Thoracic aorta (tissue), 2 donors: Measurements from ENCODE around the gene RGL1. TPM values are rescaled to one million over a fixed set of nuclear protein-coding genes. Genes with fewer than 3 reads are reported as not detected.
A peak's percentile ranks its signal among the peaks of the same experiment; 100 is the strongest.

Source experiments
- ATAC-seq: fragments of 150-250 bp; one replicate; pipeline ENCODE4 v1.8.0; 2017; ENCODE audit warnings: low read depth; ENCODE audit not compliant: insufficient number of reproducible peaks, low FRiP score
- DNase-seq: peaks from one replicate; pipeline ENCODE4 v3.0.0-alpha.2; 2020; ENCODE audit warnings: low spot score
- H3K27ac ChIP-seq, 2 donors: fragments of 200-600 bp; sonication (generic); 1 replicate in 1 of 2; 2 replicates in 1 of 2; pipeline ENCODE4 v1.5.1; 2016; ENCODE audit warnings: mild to moderate bottlenecking in 2 of 2, moderate library complexity in 2 of 2
- H3K27me3 ChIP-seq: fragments of 200-600 bp; sonication (generic); replicated peaks from 2 replicates; pipeline ENCODE4 v1.6.0; 2016; ENCODE audit warnings: mild to moderate bottlenecking; ENCODE audit not compliant: insufficient read depth
- H3K36me3 ChIP-seq: fragments of 200-600 bp; sonication (generic); one replicate; pipeline ENCODE4 v1.5.1; 2016
- H3K4me1 ChIP-seq, 2 donors: fragments of 200-600 bp; sonication (generic); 1 replicate in 1 of 2; 2 replicates in 1 of 2; pipeline versions ENCODE4 v1.5.1 to v1.6.0; 2016; ENCODE audit warnings: low read depth in 2 of 2, mild to moderate bottlenecking in 1 of 2; ENCODE audit not compliant: control insufficient read depth in 1 of 2
- H3K4me3 ChIP-seq: fragments of 200-600 bp; sonication (generic); 2 replicates; pipeline ENCODE4 v1.5.1; 2016; ENCODE audit warnings: mild to moderate bottlenecking
- H3K9me3 ChIP-seq: fragments of 200-600 bp; sonication (generic); 2 replicates; pipeline ENCODE4 v1.5.1; 2016
- CTCF ChIP-seq: fragments of 200-600 bp; sonication (generic); IDR thresholded peaks from one replicate; pipeline ENCODE4 v1.5.1; 2019; ENCODE audit warnings: antibody characterized with exemption
- total RNA-seq, 2 donors: library from RNA; depleted of rRNA; stranded (reverse); fragments of >200 nt; gene quantifications; one replicate each; pipeline versions ENCODE4 v1.1.0 to v1.2.3, GENCODE V29; 2016

RGL1 gene
- total RNA-seq, 2 donors from 2014 or later = 27.6 to 35.7 TPM

- no peak for TF ChIP-seq CTCF
- no peaks in the 10 kb centered on the region for H3K27me3 ChIP-seq
- H3K4me3 ChIP-seq = no peak overlapping the region
- peaks cover 32 to 41% of the 10 kb centered on the region in 2 donors for H3K4me1 ChIP-seq
- ATAC-seq (peak; percentile 1), DNase-seq (no peak)
- H3K36me3 ChIP-seq = no peaks in the 10 kb centered on the region
- H3K9me3 ChIP-seq = no peaks in the 10 kb centered on the region
- H3K27ac ChIP-seq = peak overlapping the region; percentile 79 to 86
Observed at GRCh38 chr1:183821309-183821888, 16.5 kb downstream of the RGL1 start.

DNA sequence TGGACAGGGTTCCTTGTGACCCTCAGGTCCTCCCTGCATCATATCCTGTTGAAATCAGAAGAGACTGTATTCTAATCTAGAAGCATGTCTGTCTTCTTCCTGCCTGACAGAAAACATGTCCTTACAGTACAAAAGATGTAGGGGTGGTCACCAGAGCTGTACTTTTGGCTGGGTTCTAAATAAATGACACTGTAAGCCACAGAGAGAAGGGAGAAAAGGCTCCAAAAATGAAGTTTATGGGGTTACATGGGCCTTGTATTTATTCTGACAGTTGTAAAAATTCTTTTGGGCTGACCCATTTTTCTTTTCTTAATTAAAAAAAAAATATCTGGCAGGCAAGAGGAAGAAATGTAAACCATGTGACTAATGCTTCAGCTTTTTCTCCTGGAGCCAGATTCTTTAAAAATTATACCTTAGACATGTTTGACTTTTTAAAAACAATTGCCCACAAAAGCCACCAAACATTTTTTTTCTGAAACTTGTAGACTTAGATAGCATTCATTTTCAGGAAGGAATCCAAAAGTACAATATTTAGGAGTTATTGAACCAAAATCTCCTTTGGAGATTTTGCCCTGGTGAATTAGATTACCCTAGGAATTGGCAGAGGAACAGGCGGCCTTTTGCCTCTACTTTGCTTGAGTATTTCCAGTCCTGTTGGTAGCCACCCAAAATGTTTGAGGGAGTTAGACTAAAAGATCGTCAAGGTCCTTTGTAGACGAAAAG, 17.1 kb downstream of the RGL1 start:
- H3K27me3 ChIP-seq = no peaks in the 10 kb centered on the region
- no peaks in the 10 kb centered on the region for H3K36me3 ChIP-seq
- H3K4me3 ChIP-seq = peak overlapping the region; percentile 12
- no peaks in the 10 kb centered on the region for H3K9me3 ChIP-seq
- peaks cover 30 to 39% of the 10 kb centered on the region in 2 donors for H3K4me1 ChIP-seq
- no peak for TF ChIP-seq CTCF
- DNase-seq (no peak), ATAC-seq (peak; percentile 49)
- H3K27ac ChIP-seq = peak overlapping the region; percentile 79 to 86

- Histone ChIP-seq H3K27ac (peak overlapping the region in 1 of 2 donors; percentile 2), H3K4me3 (no peak overlapping the region), H3K9me3 (no peaks in the 10 kb centered on the region), H3K4me1 (peaks cover 18 to 33% of the 10 kb centered on the region in 2 donors), H3K27me3 (no peaks in the 10 kb centered on the region), H3K36me3 (no peaks in the 10 kb centered on the region)
- no peak for TF ChIP-seq CTCF
- ATAC-seq (no peak), DNase-seq (no peak)
Observed at GRCh38 chr1:183824291-183824690, 19.4 kb downstream of the RGL1 start.

DNA sequence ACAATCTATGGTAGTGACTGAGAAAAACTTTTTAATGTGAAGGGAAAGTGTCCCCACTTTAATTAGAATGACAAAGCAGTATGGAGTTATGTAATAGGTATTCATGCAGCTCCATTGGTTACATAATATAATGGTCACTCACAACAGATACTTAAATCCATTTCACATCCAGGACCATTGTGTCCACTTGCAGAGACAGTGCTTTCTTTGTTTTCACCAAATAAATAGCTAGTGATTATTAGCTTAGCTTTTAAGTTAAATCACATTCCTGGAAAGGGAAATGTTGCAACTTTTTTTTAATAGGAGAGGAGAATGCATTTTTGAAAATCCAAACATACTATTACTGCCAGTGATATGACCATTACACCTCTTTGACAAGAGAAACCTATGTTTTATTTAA, 22.9 kb downstream of the RGL1 start:
- ATAC-seq (no peak), DNase-seq (no peak)
- no peak overlapping the region for H3K27ac ChIP-seq
- H3K9me3 ChIP-seq = no peaks in the 10 kb centered on the region
- H3K4me3 ChIP-seq = no peak overlapping the region
- TF ChIP-seq CTCF = no peak
- H3K4me1 ChIP-seq = peaks cover under 1 to 16% of the 10 kb centered on the region in 2 donors
- H3K36me3 ChIP-seq = no peaks in the 10 kb centered on the region
- no peaks in the 10 kb centered on the region for H3K27me3 ChIP-seq

DNA sequence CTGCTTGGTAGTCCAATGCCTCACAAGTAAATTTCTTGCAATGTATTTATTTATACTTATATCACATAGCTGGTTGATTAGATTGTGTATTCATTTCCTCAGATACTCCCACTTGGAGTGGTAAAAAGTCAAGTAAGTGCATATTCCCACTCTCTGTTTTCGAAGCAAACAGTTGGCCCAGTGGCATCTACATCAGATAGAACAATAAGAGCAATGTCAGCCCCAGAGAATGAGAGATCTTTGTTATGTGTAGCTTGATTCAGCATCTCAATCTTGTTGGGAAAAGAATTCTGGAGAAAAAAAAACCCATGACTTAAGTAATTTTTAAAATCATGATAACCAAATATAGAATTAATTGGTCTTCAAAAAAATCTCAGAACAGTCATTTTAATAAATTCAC, 25.5 kb downstream of the RGL1 start:
- Histone ChIP-seq H3K27me3 (no peaks in the 10 kb centered on the region), H3K36me3 (no peaks in the 10 kb centered on the region), H3K4me3 (no peak overlapping the region), H3K4me1 (peaks cover 0 to 13% of the 10 kb centered on the region in 2 donors), H3K27ac (no peak overlapping the region), H3K9me3 (no peaks in the 10 kb centered on the region)
- ATAC-seq (no peak), DNase-seq (no peak)
- TF ChIP-seq CTCF = no peak
